Tibial nerve (tissue), 4 donors: ENCODE measurements around the gene PFN1.

Experiments
- CTCF ChIP-seq, 5 experiments: fragments of 200-600 bp in 3 of 5; fragments of 450-650 bp in 2 of 5; sonication (generic) in 3 of 5; IDR thresholded peaks; one replicate each; pipeline ENCODE4 v1.5.1; 2016 to 2019; ENCODE audit warnings: antibody characterized with exemption in 5 of 5, mild to moderate bottlenecking in 3 of 5, moderate library complexity in 2 of 5
- EP300 ChIP-seq, 2 donors: sonication (generic); formaldehyde crosslinking; IDR thresholded peaks; one replicate each; pipeline ENCODE4 v1.6.1; 2017; ENCODE audit warnings: antibody characterized with exemption in 2 of 2, mild to moderate bottlenecking in 1 of 2

GRCh38 chr17:4980644-4981216 is 32.4 kb upstream of the PFN1 start:
- TF ChIP-seq CTCF (IDR thresholded peaks at IDR 0.05): peak; percentile 68 to 75 (median 73)
- no peak for TF ChIP-seq EP300 (IDR thresholded peaks at IDR 0.05)
